K562 (cell line): Measurements from ENCODE around the gene ATXN7L1. TPM values are rescaled to one million over a fixed set of nuclear protein-coding genes. Genes with fewer than 3 reads are reported as not detected.
A peak's percentile ranks its signal among the peaks of the same experiment; 100 is the strongest.

Source experiments
- ATAC-seq: fragments of 200-7000 bp; cut with Tn5 transposase; 3 replicates; pipeline ENCODE4 v1.9.1; 2020; ENCODE audit warnings: moderate library complexity
- BruUV-seq: library from RNA; stranded (reverse); fragments of 400-500 nt; replicated peaks from 2 replicates; lab custom pipeline; 2021; lab: Mats Ljungman, UMichigan
- CTCF ChIA-PET: fragments of 300-600 bp; formaldehyde crosslinking; extraction: SDS; loops from one replicate; lab custom pipeline; 2021; ENCODE audit warnings: low intra/inter-chr PET ratio; lab: Yijun Ruan, JAX
- POLR2A ChIA-PET: fragments of 300-600, 350-650 bp; sonication (Branson Sonifier 250); formaldehyde crosslinking; extraction: SDS; loops from one replicate; lab custom pipeline; 2021; ENCODE audit warnings: antibody characterized with exemption, inconsistent platforms; lab: Yijun Ruan, JAX
- DNase-seq, 4 experiments: peaks; one replicate each; pipeline versions ENCODE4 v3.0.0 to v3.0.0-alpha.2; 2011 to 2018; ENCODE audit warnings: low spot score in 3 of 4, mixed read lengths in 3 of 4; ENCODE audit errors: extremely low read depth in 1 of 4
- FAIRE-seq: peaks from 2 replicates; lab custom pipeline; 2011; peaks lifted over from hg19 to GRCh38; lab: Jason Lieb, UNC
- H2AFZ ChIP-seq: 2 replicates; pipeline ENCODE4 v1.6.0; 2011; ENCODE audit warnings: low read depth, low read length, control low read depth, inconsistent platforms
- H3K27ac ChIP-seq: fragments of 200-600 bp; 3 replicates; pipeline ENCODE4 v1.8.0; 2011; ENCODE audit warnings: low read depth, mild to moderate bottlenecking, control low read depth, inconsistent platforms, low read length, moderate library complexity, mixed read lengths; ENCODE audit errors: extremely low read depth
- H3K27me3 ChIP-seq, 2 experiments: fragments of 300-600 bp in 1 of 2; 2 replicates in 1 of 2; 3 replicates in 1 of 2; pipeline versions ENCODE4 v1.6.0 to v1.8.0; 2011; ENCODE audit warnings: inconsistent platforms in 2 of 2, low read length in 2 of 2, mild to moderate bottlenecking in 1 of 2, mixed read lengths in 1 of 2, moderate library complexity in 1 of 2; ENCODE audit not compliant: control insufficient read depth in 2 of 2, insufficient read depth in 2 of 2
- H3K36me3 ChIP-seq: fragments of 300-600 bp; 3 replicates; pipeline ENCODE4 v1.8.0; 2011; ENCODE audit warnings: mild to moderate bottlenecking, low read length, inconsistent platforms; ENCODE audit not compliant: control insufficient read depth, insufficient read depth
- H3K4me1 ChIP-seq, 2 experiments: fragments of 200-600 bp in 1 of 2; replicated peaks in 1 of 2; 2 replicates in 1 of 2; 3 replicates in 1 of 2; pipeline versions ENCODE4 v1.5.1 to v1.8.0; 2011; ENCODE audit warnings: inconsistent platforms in 2 of 2, low read length in 2 of 2, mild to moderate bottlenecking in 1 of 2, mixed read lengths in 1 of 2, moderate library complexity in 1 of 2; ENCODE audit not compliant: control insufficient read depth in 2 of 2, insufficient read depth in 2 of 2
- H3K4me2 ChIP-seq: 2 replicates; pipeline ENCODE4 v1.6.1; 2011; ENCODE audit warnings: low read length, control low read depth, inconsistent platforms, mixed read lengths; ENCODE audit not compliant: insufficient read depth
- H3K4me3 ChIP-seq: fragments of 200-600 bp; sonication (generic), shearing (Covaris generic); 2 replicates; pipeline ENCODE4 v1.5.1; 2016; ENCODE audit warnings: control low read depth, inconsistent platforms
- H3K79me2 ChIP-seq: fragments of 200-600 bp; 3 replicates; pipeline ENCODE4 v1.8.0; 2011; ENCODE audit warnings: low read length, inconsistent platforms; ENCODE audit not compliant: control insufficient read depth, insufficient read depth
- H3K9ac ChIP-seq, 2 experiments: 2 replicates each; pipeline versions ENCODE4 v1.6.0 to v1.6.1; 2011; ENCODE audit warnings: low read depth in 2 of 2, low read length in 2 of 2, control low read depth in 1 of 2, inconsistent platforms in 1 of 2, mild to moderate bottlenecking in 1 of 2, mixed read lengths in 1 of 2; ENCODE audit not compliant: insufficient read depth in 1 of 2
- H3K9me1 ChIP-seq: one replicate; pipeline ENCODE4 v1.6.0; 2011; ENCODE audit warnings: inconsistent platforms, mild to moderate bottlenecking, low read length, moderate library complexity; ENCODE audit not compliant: control insufficient read depth, insufficient read depth
- H3K9me3 ChIP-seq: replicated peaks from 2 replicates; pipeline ENCODE4 v1.5.1; 2011; ENCODE audit warnings: low read depth, low read length, inconsistent platforms; ENCODE audit not compliant: control insufficient read depth, insufficient read depth
- H4K20me1 ChIP-seq: replicated peaks from 2 replicates; pipeline ENCODE4 v1.6.1; 2011; ENCODE audit warnings: low read length, inconsistent platforms, mixed read lengths; ENCODE audit not compliant: control insufficient read depth, insufficient read depth
- ZNF253 ChIP-seq: fragments of 250-450 bp; sonication (Bioruptor Pico); conservative IDR thresholded peaks from 2 replicates; pipeline ENCODE4 v1.6.1; 2021; ENCODE audit warnings: mild to moderate bottlenecking
- WGBS: fragments of 100-300 bp; shearing (Covaris generic); methylation state at CpG from one replicate; pipeline ENCODE4 v1.1.6; 2016; ENCODE audit warnings: low coverage, mixed read lengths; ENCODE audit not compliant: insufficient coverage; ENCODE audit errors: missing lambda C conversion rate; 5-methylcytosine and 5-hydroxymethylcytosine counted together
- in situ Hi-C: fragments of 300-500 bp; cut with MboI; formaldehyde crosslinking; loops from 4 replicates; pipeline ENCODE4 v1.15.0; 2018; ENCODE audit warnings: inconsistent platforms, mixed read lengths
- intact Hi-C: fragments of 100-400 bp; cut with micrococcal nuclease; formaldehyde crosslinking; loops from 2 replicates; pipeline ENCODE4 v1.14.2; 2022
- polyA plus RNA-seq, 8 experiments: library from polyadenylated mRNA; depleted of rRNA in 4 of 8; stranded (reverse) in 5 of 8; unstranded in 3 of 8; fragments of >200 nt; fragmentation: Nextera tagmentation in 2 of 8; fragmentation: Illumina TruSeq in 1 of 8; extraction: Ambion mirVana in 2 of 8; extraction: Trizol in 1 of 8; gene quantifications; 2 replicates each; pipeline versions ENCODE4 v1.2.1 to v1.2.3, GENCODE V29; 2011 to 2014; ENCODE audit warnings: inconsistent platforms in 1 of 8, missing spikeins in 1 of 8
- total RNA-seq, 7 experiments: library from RNA; depleted of rRNA in 6 of 7; stranded (reverse); fragments of >200 nt in 6 of 7; fragmentation: Illumina TruSeq in 2 of 7; extraction: Trizol in 2 of 7; gene quantifications; 2 replicates each; pipeline versions ENCODE4 v1.2.1 to v1.2.3, GENCODE V29; 2011 to 2021; ENCODE audit warnings: low replicate concordance in 1 of 7
- TF ChIP-seq, protein P1 (sequence below): fragments of 250-450 bp; sonication (Bioruptor Pico); IDR thresholded peaks from 2 replicates; pipeline ENCODE4 v1.5.0; 2021; ENCODE audit warnings: mild to moderate bottlenecking, moderate library complexity
- TF ChIP-seq, protein P2 (sequence below), 2 experiments: fragments of 450-650 bp; IDR thresholded peaks; 2 replicates each; pipeline ENCODE4 v1.6.1; 2016; ENCODE audit warnings: mild to moderate bottlenecking in 2 of 2, borderline replicate concordance in 1 of 2, low read depth in 1 of 2, moderate library complexity in 1 of 2

Gene ATXN7L1
- total and polyA plus RNA-seq, 9 of the 15 experiments (the other 6 are each of a cell fraction or from before 2014, with no cell fraction given), result 6.6 to 13.7 (median 10.7) TPM

DNA sequence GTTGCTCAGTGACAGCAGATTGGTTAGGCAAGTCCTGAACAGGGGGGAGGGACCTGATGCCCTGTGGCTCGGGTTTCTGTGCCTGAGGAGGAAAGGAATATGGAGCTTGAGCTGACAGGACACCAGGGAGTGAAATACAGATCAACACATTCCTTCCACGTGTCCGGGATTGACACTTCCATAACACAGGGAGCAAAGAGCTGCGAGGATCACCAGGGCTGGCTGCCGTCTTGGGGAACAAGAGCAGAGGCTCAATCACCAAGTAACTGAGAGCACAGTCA, 258.4 kb downstream of the ATXN7L1 start (continued):
- TF ChIP-seq, protein P1, sequence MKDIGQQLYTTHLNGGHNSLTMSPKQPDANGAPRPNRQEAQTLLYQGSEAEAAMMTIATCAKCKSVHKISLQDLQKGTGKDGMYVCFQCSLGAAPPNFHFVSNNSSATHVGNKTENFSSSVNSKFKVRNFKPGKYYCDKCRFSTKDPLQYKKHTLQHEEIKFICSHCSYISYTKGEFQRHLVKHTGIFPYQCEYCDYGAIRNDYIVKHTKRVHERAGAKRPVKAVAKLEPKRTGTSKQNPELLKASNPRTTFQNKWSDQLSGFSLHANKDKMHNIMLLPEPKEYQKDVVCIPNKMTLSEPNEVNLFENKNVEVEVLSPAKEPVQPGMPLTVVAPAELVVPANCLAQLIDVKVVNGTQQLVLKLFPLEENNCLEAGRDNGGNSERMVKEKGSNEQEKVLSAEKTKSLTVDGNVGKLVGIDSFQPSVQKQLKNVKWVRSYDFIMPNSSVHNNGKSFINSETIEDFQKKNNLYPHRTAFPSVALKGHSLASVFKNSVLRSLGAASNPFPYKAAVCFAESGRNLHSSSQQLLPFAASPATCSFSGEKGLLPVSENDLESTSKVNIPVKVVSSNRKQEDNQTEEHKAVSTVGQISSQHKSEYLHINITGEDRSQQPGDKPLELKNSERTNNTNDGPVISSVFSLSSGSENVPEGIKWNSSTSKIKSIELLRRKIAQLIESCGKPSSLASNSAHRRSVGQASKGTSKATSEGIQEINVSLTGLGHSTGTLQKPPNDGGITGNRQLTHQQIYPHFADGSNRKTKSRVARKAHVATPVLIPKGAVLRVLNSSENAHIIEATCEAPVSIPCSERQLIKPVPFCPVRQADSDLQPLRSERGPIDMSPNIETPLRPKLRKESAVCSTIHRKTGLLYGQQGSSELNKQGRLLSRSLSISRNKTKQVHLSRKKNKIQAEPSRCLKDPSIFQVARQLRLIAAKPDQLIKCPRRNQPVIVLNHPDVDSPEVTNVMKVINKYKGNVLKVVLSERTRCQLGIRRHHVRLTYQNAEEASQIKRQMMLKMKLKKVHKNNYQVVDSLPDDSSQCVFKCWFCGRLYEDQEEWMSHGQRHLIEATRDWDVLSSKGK (CRISPR knock-in tag), result no peak

DNA sequence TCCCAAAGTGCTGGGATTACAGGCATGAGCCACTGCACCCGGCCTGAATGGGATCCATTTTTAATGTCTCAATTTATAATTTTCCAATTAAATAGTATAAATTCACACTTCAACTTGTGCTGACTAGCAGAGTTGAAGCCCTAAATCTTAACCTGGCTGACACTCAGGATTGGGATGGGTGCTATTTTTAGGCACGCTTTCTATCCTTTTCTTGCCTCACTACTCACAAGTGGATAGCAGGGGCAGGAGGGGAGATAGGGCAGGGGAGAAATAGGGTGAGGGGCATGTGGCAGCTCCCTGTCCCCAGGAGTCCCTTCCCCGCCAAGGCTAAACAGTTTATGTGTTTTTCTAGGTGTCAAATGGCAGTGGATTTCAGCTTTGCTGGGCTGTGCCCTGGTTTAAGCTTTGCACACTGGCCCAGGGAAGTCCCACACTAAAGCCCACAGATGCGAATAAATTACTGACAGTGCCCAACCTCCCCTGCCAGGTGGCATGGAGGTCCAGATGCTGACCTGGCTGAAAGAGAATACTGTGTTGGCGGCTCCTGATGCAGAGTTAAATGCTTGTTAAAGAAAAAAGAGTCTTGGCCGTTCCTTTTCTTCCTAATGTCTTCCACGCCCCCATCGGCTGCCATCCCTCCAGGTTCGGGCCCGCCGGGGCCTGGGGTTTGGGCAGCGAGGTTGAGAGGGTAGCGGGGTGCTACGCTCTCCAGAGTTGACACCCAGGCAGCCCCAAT, 259.0 kb downstream of the ATXN7L1 start:
- CTCF ChIA-PET, result no interaction called here
- TF ChIP-seq, protein P2, sequence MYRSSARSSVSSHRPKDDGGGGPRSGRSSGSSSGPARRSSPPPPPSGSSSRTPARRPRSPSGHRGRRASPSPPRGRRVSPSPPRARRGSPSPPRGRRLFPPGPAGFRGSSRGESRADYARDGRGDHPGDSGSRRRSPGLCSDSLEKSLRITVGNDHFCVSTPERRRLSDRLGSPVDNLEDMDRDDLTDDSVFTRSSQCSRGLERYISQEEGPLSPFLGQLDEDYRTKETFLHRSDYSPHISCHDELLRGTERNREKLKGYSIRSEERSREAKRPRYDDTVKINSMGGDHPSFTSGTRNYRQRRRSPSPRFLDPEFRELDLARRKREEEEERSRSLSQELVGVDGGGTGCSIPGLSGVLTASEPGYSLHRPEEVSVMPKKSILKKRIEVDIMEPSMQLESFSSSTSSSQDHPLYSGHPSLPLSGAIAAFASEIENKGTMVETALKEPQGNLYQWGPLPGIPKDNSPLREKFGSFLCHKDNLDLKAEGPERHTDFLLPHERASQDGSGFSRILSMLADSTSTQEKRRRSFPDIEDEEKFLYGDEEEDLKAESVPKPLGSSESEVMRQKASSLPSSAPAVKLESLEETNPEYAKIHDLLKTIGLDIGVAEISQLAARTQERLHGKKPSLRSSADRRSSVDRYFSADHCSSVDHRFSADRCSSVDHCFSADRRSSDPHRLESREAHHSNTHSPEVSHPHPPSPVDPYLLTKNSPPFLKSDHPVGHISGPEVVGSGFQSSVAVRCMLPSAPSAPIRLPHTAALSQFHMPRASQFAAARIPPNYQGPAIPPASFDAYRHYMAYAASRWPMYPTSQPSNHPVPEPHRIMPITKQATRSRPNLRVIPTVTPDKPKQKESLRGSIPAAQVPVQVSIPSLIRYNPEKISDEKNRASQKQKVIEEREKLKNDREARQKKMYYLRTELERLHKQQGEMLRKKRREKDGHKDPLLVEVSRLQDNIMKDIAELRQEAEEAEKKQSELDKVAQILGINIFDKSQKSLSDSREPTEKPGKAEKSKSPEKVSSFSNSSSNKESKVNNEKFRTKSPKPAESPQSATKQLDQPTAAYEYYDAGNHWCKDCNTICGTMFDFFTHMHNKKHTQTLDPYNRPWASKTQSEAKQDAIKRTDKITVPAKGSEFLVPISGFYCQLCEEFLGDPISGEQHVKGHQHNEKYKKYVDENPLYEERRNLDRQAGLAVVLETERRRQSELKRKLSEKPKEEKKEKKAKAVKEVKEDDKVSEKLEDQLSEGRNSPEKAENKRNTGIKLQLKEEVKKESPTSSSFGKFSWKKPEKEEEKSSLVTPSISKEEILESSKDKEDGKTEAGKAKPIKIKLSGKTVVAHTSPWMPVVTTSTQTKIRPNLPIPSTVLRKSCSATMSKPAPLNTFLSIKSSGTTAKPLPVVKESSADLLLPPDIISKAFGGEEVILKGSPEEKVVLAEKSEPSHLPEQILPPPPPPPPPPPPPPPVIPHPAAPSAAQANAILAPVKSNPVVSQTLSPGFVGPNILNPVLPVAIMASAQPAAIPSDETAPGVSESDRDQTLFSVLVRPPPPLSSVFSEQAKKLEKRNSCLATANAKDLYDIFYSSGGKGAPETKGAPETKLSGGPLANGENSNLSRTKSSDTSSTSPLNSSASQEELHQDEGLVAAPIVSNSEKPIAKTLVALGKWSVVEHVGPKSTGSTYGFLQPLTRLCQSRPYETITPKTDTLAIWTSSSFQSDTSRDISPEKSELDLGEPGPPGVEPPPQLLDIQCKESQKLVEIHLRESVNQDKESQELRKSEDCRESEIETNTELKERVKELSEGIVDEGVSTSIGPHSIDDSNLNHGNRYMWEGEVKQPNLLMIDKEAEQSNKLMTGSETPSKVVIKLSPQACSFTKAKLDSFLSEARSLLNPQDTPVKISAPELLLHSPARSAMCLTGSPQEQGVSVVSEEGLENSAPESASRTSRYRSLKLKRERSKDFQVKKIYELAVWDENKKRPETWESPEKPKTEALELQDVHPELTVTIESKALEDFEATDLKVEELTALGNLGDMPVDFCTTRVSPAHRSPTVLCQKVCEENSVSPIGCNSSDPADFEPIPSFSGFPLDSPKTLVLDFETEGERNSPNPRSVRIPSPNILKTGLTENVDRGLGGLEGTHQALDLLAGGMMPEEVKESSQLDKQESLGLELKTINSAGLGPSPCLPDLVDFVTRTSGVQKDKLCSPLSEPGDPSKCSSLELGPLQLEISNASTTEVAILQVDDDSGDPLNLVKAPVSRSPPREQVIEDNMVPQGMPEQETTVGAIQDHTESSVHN (IDR thresholded peaks at IDR 0.05; ENCODE audit: borderline replicate concordance in 1 of 2, low read depth in 1 of 2), result no peak
- no peak for TF ChIP-seq ZNF253 (CRISPR knock-in tag)

More for the DNA sequence above, 259.0 kb downstream of the ATXN7L1 start:
- no peak overlapping the region for H3K27ac ChIP-seq
- ATAC-seq (no peak), FAIRE-seq (peak; percentile 23), DNase-seq (no peak)
- H3K36me3 ChIP-seq, result no peaks in the 10 kb centered on the region
- 34% methylated on average over 14 of the region's 14 CpGs for WGBS
- H3K9me3 ChIP-seq, result no peaks in the 10 kb centered on the region
- intact Hi-C loops (no loop called here), in situ Hi-C loops (loop anchor here (10.0 kb wide), 1 partner anchor 963 kb away; no protein-coding TSS in a partner anchor)
- H3K27me3 ChIP-seq, result peaks cover 0 to 34% of the 10 kb centered on the region in 2 experiments; a peak in 3 of 5 replicates
- H3K9me1 ChIP-seq, result no peaks in the 10 kb centered on the region
- 0 out of 2 replicates have a peak, but pooled peaks cover 6% of the 10 kb centered on the region for H4K20me1 ChIP-seq
- peak overlapping the region in 1 of 2 experiments; percentile 11; a peak in 1 of 4 replicates for H3K9ac ChIP-seq
- POLR2A ChIA-PET, result no interaction called here
- no peak overlapping the region for H2AFZ ChIP-seq
- no peak overlapping the region for H3K4me2 ChIP-seq
- H3K79me2 ChIP-seq, result no peaks in the 10 kb centered on the region
- BruUV-seq, result no TSS peak
- H3K4me1 ChIP-seq, result peaks cover 0 to 9% of the 10 kb centered on the region in 2 experiments; a peak in 2 of 5 replicates
- no peak overlapping the region for H3K4me3 ChIP-seq
